Lower leg skin (tissue), 3 donors: ENCODE data around the gene SLC9C2.

Experiments
- POLR2A ChIP-seq, 2 donors: fragments of 450-650 bp; IDR thresholded peaks; one replicate each; pipeline ENCODE4 v1.6.1; 2016 to 2017; ENCODE audit warnings: antibody characterized with exemption in 2 of 2, mild to moderate bottlenecking in 1 of 2, moderate library complexity in 1 of 2
- TF ChIP-seq, protein P1 (sequence below), 3 donors: fragments of 450-650 bp; IDR thresholded peaks; one replicate each; pipeline ENCODE4 v1.5.1; 2016; ENCODE audit warnings: antibody characterized with exemption in 3 of 3, mild to moderate bottlenecking in 3 of 3, moderate library complexity in 2 of 3

DNA sequence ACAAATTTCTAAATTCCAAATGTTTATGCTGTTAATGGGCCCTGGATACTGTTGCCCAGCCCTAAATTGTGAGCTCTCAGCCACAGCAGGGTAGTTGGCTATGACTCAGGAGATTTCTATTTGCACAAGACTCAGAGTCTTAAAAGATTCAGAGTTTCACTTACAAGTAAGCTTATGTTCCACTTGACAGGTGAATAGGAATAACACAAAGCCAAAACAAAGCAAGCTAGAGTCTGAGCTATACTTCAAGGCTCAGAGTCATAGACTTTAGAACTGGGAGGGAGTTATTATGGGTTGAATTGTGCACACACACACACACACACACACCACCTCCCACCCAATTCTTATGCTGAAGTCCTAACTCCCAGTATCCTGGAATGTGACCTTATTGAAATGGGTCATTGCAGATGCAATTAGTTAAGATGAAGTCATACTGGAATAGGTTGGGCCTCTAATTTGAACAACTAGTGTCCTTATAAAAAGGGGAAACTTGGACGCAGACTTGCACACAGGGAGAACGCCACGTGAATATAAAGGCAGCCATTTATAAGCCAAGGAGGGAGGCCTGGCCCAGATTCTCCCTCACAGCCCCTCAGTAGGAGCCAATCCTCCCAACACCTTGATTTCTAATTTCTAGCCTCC, 95.5 kb downstream of the SLC9C2 start:
- TF ChIP-seq, protein P1, sequence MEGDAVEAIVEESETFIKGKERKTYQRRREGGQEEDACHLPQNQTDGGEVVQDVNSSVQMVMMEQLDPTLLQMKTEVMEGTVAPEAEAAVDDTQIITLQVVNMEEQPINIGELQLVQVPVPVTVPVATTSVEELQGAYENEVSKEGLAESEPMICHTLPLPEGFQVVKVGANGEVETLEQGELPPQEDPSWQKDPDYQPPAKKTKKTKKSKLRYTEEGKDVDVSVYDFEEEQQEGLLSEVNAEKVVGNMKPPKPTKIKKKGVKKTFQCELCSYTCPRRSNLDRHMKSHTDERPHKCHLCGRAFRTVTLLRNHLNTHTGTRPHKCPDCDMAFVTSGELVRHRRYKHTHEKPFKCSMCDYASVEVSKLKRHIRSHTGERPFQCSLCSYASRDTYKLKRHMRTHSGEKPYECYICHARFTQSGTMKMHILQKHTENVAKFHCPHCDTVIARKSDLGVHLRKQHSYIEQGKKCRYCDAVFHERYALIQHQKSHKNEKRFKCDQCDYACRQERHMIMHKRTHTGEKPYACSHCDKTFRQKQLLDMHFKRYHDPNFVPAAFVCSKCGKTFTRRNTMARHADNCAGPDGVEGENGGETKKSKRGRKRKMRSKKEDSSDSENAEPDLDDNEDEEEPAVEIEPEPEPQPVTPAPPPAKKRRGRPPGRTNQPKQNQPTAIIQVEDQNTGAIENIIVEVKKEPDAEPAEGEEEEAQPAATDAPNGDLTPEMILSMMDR (IDR thresholded peaks at IDR 0.05): no peak
- no peak for TF ChIP-seq POLR2A (IDR thresholded peaks at IDR 0.05)
